Breast epithelium (tissue), 3 donors: ENCODE measurements around the gene FOXC1.

Experiments
- POLR2A ChIP-seq: fragments of 450-650 bp; IDR thresholded peaks from one replicate; pipeline ENCODE4 v1.6.1; 2016; ENCODE audit warnings: antibody characterized with exemption, mild to moderate bottlenecking, moderate library complexity
- TF ChIP-seq, protein P1 (sequence below), 3 donors: fragments of 450-650 bp; IDR thresholded peaks; one replicate each; pipeline ENCODE4 v1.5.1; 2016 to 2017; ENCODE audit warnings: antibody characterized with exemption in 3 of 3, mild to moderate bottlenecking in 3 of 3, moderate library complexity in 3 of 3

GRCh38 chr6:1594445-1595200 is 15.1 kb upstream of the FOXC1 start:
- TF ChIP-seq, protein P1, sequence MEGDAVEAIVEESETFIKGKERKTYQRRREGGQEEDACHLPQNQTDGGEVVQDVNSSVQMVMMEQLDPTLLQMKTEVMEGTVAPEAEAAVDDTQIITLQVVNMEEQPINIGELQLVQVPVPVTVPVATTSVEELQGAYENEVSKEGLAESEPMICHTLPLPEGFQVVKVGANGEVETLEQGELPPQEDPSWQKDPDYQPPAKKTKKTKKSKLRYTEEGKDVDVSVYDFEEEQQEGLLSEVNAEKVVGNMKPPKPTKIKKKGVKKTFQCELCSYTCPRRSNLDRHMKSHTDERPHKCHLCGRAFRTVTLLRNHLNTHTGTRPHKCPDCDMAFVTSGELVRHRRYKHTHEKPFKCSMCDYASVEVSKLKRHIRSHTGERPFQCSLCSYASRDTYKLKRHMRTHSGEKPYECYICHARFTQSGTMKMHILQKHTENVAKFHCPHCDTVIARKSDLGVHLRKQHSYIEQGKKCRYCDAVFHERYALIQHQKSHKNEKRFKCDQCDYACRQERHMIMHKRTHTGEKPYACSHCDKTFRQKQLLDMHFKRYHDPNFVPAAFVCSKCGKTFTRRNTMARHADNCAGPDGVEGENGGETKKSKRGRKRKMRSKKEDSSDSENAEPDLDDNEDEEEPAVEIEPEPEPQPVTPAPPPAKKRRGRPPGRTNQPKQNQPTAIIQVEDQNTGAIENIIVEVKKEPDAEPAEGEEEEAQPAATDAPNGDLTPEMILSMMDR (IDR thresholded peaks at IDR 0.05) = no peak
- TF ChIP-seq POLR2A = no peak
